ENCODE data around the gene CAMTA1.

Gene CAMTA1

GRCh38 chr1:7284839-7285435 lies 499.7 kb downstream of the CAMTA1 start:
- DNase-seq (ENCODE audit: low spot score), result no peak

DNA sequence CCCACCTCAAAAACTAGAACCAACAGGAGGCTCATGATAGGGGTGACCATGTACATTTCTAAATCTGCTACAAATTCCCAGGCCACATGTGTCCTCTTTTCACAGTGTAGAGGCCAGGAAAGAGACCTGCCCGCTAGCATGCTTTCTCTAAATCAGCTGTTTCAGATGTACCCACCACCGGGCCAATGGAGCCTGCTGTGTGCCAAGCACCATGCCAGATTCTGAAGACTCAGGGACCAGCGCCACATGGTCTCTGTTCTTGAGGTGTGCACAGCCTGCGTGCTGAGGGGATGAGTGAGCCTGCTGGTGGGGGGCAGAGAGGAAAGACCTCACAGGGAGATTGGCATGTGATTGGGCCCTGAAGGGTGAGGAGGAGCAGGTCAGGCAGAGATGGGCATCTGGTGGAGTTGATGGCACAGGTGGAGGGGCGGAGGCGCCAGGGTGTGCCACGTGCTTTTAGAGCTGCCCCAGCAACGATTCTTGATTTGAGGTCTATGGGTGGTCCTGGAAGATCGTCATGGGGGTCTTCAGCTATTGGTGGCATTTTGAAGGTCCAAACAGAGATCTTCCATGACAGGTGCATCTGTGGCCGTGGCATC lies 500.7 kb downstream of the CAMTA1 start:
- DNase-seq (ENCODE audit: low spot score), result no peak

DNA sequence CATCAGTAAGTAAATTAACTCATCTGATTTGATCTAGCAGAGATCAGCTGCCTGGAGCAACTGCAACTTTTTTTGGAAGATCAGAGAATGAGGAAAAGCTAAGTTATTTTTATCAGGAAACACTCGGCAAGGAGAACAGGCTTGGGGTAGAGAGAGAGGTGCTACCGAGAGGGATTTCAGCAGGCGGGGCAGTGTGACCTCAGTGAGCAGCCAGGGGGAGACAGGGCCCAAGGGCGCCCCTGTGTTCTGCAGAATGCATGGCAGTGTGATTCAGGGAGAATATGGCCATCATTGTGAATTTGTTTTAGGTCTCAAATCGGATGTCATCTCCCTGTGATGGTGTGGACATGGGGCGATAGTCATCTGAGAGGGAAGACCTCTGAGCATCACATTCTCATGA lies 501.8 kb downstream of the CAMTA1 start:
- peak; percentile 17 for DNase-seq (ENCODE audit: low spot score)

DNA sequence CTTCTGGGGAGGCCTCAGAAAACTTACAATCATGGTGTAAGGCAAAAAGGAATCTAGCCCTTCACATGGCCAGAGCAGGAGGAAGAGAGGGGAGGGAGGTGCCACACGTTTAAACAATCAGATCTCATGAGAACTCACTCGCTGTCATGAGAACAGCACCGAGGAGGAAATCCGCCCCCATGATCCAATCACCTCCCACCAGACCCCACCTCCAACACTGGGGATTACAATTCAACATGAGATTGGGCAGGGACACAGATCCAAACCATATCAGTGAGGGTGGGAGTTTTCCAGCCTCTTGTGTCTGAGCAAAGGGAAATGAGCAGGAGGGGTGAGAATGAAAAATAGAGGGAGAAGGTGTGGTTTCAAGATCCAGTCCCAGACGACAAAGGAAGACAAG lies 503.7 kb downstream of the CAMTA1 start:
- DNase-seq (ENCODE audit: low spot score), result no peak

DNA sequence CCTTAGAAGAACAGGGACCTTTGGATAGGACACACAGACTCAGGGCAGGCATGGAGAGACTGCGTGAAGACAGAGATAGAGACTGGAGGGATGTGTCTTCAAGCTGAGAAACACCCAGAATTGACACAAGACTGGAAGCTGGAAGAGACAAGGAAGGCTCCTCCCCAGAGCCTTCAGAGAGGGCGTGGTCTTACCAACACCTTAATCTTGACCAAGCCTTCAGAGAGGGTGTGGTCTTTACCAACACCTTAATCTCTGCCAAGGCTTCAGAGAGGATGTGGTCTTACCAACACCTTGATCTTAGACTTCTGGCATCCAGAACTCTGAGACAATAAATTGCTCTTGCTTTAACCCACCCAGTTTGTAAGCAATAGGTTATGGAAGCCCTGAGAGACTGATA lies 504.4 kb downstream of the CAMTA1 start:
- DNase-seq (ENCODE audit: low spot score), result no peak

GRCh38 chr1:7290971-7291970 lies 506.0 kb downstream of the CAMTA1 start:
- DNase-seq (ENCODE audit: low spot score), result no peak

DNA sequence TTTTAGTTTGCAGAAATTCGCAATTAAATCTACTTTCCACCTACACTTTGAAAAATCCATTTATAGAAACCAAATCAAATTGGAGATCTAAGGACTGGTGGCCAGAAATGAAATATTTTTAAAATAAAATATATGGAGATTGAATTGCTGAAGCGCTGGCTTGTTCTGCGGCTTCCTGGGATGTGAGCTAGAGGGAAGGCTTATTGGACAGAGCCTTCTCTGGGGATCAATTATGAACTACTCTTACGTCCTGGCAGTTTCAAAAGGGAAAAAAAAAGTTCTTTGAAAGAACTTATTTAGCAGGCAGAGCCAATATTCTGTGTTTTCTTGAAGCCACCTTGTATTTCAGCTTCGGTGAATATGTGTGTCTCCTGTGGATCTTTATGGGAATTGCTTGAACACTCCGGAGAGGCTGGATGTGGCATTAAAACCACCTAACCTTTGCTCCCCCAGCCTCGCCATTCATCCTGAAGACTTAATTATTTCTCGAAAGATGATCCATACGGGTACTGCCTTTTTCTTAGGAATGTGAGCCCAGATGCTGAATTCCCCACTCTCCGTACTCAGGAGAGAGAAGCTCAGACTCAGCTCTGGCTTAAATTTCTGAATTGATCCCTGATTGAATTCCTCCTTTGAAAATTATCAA lies 506.9 kb downstream of the CAMTA1 start:
- DNase-seq (ENCODE audit: low spot score), result no peak

- no peak for DNase-seq (ENCODE audit: low spot score)
Measured at GRCh38 chr1:7292714-7293419, 507.6 kb downstream of the CAMTA1 start.

DNA sequence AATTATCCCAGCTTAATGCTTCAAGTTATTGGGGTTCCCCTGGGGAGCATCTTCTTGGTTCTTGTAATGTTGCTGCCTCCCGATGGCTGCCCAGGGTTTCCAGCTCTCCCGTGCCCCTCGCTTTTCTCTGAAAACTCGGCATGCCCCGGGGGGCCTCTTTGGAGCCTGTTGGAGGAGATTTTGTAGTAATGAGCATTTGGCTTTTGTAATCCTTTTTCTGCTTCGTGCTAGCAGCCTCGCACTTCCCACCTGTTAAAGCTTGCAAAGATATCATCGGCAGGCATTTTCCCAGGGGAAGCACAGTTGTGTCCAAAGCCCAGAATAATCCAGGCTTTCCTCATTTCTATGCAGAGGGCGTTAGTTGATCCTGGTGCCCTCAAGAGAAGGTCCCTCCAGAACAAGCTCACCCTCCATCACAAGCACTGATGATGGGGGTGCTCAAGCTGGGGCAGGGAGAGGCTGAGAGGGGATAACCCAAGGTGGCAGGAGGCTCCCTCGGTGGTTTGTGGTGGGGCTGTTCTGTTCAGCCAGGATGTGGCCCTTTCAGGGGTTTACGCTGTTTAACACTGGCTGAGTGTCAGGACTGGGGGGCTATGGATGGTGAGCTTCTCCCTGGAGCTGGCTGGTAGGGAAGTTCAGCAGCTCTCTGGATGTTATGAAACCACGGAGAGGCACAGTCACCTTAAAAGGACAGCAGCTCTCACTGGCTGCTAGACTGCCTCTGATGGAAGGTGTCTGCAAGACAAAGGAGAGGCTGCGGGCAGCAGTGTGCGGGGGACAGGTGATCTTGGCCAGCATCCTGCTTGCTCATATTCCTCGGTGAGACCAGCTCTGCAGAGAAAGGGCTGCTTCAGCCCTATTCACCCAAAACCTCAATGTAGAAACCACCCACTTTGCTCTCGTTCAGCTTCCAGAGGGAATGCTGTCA lies 508.7 kb downstream of the CAMTA1 start:
- DNase-seq (ENCODE audit: low spot score), result no peak

DNA sequence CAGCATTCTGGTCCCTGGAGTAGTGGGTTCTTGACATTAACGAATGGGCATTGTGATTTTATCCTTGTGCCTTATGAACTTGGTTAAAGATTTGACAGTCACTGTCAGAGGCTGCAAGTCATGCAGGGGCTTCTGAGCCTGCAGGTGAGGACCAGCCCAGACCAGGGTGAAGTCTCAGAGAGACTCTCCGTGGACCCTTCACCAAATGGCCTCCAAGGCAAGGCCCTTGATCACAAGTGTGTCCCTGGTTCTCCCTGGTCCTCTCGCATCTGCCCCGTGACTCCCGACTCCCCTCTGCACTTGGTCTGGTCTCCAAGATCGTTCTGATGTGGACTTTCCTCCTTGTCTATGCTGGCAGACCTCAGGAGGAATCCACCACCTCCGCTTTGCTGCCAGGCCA lies 509.4 kb downstream of the CAMTA1 start:
- no peak for DNase-seq (ENCODE audit: low spot score)

- no peak for DNase-seq (ENCODE audit: low spot score)
Measured at GRCh38 chr1:7295946-7296345, 510.7 kb downstream of the CAMTA1 start.

- DNase-seq (ENCODE audit: low spot score), result no peak
Measured at GRCh38 chr1:7296968-7297367, 511.7 kb downstream of the CAMTA1 start.

DNA sequence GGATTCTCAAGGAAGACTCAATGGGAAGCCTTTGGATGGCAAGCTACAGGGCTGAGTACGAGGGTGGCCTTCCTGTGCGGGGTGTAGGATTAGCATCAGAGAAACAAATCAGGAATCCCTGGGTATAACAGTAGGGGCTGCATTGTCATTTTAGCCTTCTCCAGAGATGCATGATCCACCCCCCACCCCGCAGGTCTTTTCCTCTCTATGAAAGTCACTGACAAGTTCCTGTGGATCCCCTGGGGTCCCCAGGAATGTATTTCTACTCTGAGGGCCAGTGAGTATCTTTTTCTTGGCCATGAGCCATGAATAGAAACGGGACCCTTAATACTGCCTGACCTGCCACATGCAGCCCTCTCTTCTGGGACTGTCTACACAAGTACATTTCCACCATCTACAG lies 512.9 kb downstream of the CAMTA1 start:
- no peak for DNase-seq (ENCODE audit: low spot score)

DNA sequence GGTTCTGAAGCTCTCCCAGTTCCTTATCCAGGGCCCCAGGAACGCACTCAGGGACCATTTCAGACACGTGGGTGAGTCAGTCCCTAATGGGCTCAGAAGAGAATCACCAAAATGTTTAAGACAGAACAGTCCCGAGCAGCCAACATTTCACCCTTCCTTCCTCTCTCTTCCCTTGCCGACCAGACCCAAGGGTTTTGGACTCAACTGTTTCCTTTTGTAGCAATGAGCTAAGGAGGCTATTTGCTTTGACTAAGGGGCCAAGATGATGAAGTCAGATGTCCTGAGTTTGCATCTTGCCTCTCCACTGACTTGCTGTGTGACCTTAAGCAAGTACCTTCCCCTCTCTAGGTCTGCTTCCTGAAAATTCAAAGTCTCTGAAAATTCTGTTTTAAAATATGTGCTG lies 513.5 kb downstream of the CAMTA1 start:
- no peak for DNase-seq (ENCODE audit: low spot score)

GRCh38 chr1:7299329-7299799 lies 514.1 kb downstream of the CAMTA1 start:
- DNase-seq (ENCODE audit: low spot score), result no peak

- DNase-seq (ENCODE audit: low spot score), result no peak
Measured at GRCh38 chr1:7299994-7300393, 514.7 kb downstream of the CAMTA1 start.

DNA sequence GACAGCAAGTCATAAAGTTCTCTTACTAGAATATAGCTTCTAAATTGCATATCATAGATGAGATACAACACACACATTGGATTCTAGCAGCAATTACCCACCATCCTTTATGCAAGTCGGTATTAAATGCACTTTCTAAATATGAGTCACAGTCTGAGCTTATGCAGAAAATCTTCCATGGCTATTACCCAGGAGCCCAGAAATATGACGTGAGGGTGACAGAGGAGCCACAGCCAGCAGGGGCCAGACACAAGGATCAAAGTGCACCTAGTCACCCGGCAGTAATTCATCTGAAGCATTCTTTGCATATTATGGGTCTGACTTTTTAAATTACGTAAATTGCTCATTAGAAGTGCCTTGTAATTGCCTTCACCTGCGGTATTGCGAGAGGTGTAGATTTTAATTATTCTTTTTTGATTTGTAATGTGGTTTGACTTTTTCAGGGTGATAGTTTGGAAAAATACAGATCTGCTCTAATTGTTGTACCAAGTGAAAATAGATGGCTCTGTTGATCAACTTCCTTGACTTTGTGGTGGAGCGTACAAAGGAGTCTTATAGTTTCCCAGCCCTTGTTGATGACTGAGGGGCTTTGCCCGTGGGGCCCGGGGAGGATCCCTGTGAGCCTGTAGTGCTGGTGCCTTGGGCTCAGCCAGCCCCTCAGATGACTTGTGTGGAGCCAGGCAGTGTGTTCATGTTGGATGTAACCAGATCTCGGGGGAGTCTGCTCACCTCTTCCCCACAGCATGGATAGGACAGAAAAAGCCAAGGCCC lies 515.8 kb downstream of the CAMTA1 start:
- DNase-seq (ENCODE audit: low spot score), result no peak

DNA sequence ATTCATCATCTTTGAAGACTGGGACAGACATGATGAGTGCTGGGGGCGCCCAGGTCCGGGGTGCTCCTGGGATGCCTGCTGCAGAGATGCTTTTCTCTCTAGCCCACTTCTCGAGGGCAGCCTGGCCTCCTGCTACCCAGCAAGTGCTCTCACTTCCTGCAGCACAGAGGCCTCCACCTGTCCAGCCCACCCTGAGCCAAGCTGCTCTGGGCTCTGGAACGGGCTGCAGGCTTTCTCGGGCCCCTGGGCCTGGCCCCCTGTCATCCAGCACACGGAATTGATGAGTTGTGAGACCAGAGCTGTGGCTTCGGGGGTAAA lies 516.4 kb downstream of the CAMTA1 start:
- no peak for DNase-seq (ENCODE audit: low spot score)

- DNase-seq (ENCODE audit: low spot score), result no peak
Measured at GRCh38 chr1:7302126-7302525, 516.9 kb downstream of the CAMTA1 start.

DNA sequence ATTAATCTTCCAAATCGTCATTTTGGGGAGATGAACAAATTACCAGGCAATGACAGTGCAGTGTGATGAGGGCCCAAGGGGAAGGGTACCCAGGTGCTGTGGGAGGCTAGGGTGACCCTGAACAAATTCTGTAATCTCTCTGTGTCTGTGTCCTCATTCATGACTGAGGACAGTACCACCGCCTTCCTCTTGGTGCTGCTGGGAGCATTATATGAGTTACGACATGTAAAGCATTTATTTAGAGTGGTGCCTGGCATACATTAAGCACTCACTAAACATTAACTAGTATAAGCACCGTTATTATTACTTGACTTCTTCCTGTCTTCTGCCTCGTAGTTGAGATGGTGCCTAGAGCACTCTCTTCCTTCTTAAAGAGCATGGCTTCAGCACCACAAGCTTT lies 517.6 kb downstream of the CAMTA1 start:
- no peak for DNase-seq (ENCODE audit: low spot score)

All from NAMALWA (cell line).